ENCODE results near the gene TMEFF1. TPM values are rescaled to one million over a fixed set of nuclear protein-coding genes. Genes with fewer than 3 reads are reported as not detected.

The TMEFF1 gene
- total RNA-seq, 1 experiment from 2014 or later: 65.5 TPM

GRCh38 chr9:100455470-100455869 is 17.5 kb upstream of the TMEFF1 start:
- Histone ChIP-seq H4K20me1 (ENCODE audit: control insufficient read depth, insufficient read depth, insufficient read length) (no peaks in the 10 kb centered on the region), H3K4me2 (ENCODE audit: insufficient read depth, insufficient read length, low read length) (no peak overlapping the region), H3K14ac (ENCODE audit: insufficient read depth, low read length) (no peak overlapping the region), H3K9me3 (ENCODE audit: control insufficient read depth, low read depth, low read length) (no peaks in the 10 kb centered on the region), H3K79me1 (ENCODE audit: insufficient read depth, low read depth, low read length, poor library complexity, severe bottlenecking) (no peaks in the 10 kb centered on the region), H3K18ac (ENCODE audit: insufficient read length, low read depth, low read length) (no peak overlapping the region), H2BK120ac (ENCODE audit: low read depth, low read length, poor library complexity, severe bottlenecking) (no peak overlapping the region), H2BK15ac (ENCODE audit: low read depth, low read length) (no peak overlapping the region), H3K9ac (ENCODE audit: extremely low read depth, insufficient read length, low read length) (no peak overlapping the region), H3K23me2 (ENCODE audit: insufficient read length, low read depth, low read length, poor library complexity, severe bottlenecking) (no peaks in the 10 kb centered on the region), H2BK20ac (ENCODE audit: low read depth, low read length, poor library complexity, severe bottlenecking) (no peak overlapping the region), H4K8ac (replicated peaks; ENCODE audit: insufficient read length, low read depth, low read length) (no peak overlapping the region), H3K56ac (ENCODE audit: insufficient read length, low read depth, low read length) (no peak overlapping the region), H4K91ac (ENCODE audit: insufficient read length, low read depth, low read length) (no peak overlapping the region), H3K4me1 (ENCODE audit: insufficient read depth, low read length) (no peaks in the 10 kb centered on the region), H3K4ac (ENCODE audit: low read depth, low read length) (no peak overlapping the region), H3K27ac (ENCODE audit: insufficient read length, low read depth, low read length) (no peak overlapping the region), H2BK12ac (ENCODE audit: insufficient read length, low read depth, low read length) (no peak overlapping the region), H3K23ac (ENCODE audit: insufficient read length, low read depth, low read length) (no peak overlapping the region), H2BK5ac (ENCODE audit: insufficient read length, low read length) (no peak overlapping the region), H4K5ac (ENCODE audit: insufficient read length, low read depth, low read length) (no peak overlapping the region), H2AK5ac (ENCODE audit: insufficient read length, low read length) (no peak overlapping the region), H3T11ph (ENCODE audit: low read length) (no peak overlapping the region), H2AFZ (ENCODE audit: low read length) (no peak overlapping the region), H3K27me3 (ENCODE audit: insufficient read depth, low read length) (no peaks in the 10 kb centered on the region), H3K79me2 (ENCODE audit: insufficient read depth, low read length) (no peaks in the 10 kb centered on the region)
- Mint-ChIP-seq H3K36me3 (ENCODE audit: insufficient read depth in 1 of 3, low read depth in 3 of 3) (peaks cover 14 to 26% (median 25%) of the 10 kb centered on the region in 3 experiments; a peak in 6 of 7 replicates), H3K9me3 (no peaks in the 10 kb centered on the region), H3K27me3 (ENCODE audit: low read depth) (no peaks in the 10 kb centered on the region), H3K4me3 (no peak overlapping the region), H3K4me1 (peaks cover 0 to 9% of the 10 kb centered on the region in 2 experiments; a peak in 2 of 4 replicates), H3K27ac (no peak overlapping the region; a peak in 2 of 7 replicates)
- no peak for DNase-seq
- TF ChIP-seq, protein P1, sequence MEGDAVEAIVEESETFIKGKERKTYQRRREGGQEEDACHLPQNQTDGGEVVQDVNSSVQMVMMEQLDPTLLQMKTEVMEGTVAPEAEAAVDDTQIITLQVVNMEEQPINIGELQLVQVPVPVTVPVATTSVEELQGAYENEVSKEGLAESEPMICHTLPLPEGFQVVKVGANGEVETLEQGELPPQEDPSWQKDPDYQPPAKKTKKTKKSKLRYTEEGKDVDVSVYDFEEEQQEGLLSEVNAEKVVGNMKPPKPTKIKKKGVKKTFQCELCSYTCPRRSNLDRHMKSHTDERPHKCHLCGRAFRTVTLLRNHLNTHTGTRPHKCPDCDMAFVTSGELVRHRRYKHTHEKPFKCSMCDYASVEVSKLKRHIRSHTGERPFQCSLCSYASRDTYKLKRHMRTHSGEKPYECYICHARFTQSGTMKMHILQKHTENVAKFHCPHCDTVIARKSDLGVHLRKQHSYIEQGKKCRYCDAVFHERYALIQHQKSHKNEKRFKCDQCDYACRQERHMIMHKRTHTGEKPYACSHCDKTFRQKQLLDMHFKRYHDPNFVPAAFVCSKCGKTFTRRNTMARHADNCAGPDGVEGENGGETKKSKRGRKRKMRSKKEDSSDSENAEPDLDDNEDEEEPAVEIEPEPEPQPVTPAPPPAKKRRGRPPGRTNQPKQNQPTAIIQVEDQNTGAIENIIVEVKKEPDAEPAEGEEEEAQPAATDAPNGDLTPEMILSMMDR (conservative IDR thresholded peaks at IDR 0.05): no peak
